Measurements from ENCODE around the gene ZNF581.

ZNF581 gene

DNA sequence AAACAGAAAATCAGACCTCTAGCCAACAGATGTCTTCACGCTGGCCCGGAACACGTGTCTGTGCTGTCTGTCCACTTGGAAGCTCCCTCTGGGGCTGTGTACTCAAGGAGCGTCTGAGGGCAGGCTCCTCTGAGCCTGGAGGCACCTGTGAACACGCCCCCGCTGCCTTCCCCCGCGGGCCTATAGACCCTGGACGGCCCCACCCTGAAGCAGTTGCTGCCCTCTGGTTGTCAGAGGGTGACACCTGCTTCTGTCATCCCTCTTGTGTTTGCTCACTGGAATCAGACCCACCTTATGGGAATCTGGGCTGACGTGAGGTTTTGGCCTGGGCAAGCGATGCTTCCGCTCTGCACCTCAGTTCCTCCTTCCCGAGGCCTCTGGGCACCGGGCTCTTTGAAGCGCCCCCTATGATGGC, 50.8 kb downstream of the ZNF581 start:
- no peak overlapping the region for H3K27ac ChIP-seq
- TF ChIP-seq CTCF (IDR thresholded peaks at IDR 0.05): no peak
- intact Hi-C loops (cut with DNase I; ENCODE audit: low total_unique reads): no loop called here
- H3K4me3 ChIP-seq: no peak overlapping the region
- no peaks in the 10 kb centered on the region for H3K4me1 ChIP-seq
- H3K9me3 ChIP-seq: no peaks in the 10 kb centered on the region
- DNase-seq: peak in 1 of 2 donors; percentile 13
- H3K27me3 ChIP-seq: no peaks in the 10 kb centered on the region
- peaks cover 63 to 99% (median 73%) of the 10 kb centered on the region in 3 donors for H3K36me3 ChIP-seq

GRCh38 chr19:55694656-55695491, 51.4 kb downstream of the ZNF581 start:
- no peaks in the 10 kb centered on the region for H3K27me3 ChIP-seq
- DNase-seq: peak in 1 of 2 donors; percentile 60
- no peaks in the 10 kb centered on the region for H3K9me3 ChIP-seq
- peaks cover 57 to 98% (median 67%) of the 10 kb centered on the region in 3 donors for H3K36me3 ChIP-seq
- H3K27ac ChIP-seq: no peak overlapping the region
- no peak overlapping the region for H3K4me3 ChIP-seq
- H3K4me1 ChIP-seq: no peaks in the 10 kb centered on the region
- no peak for TF ChIP-seq CTCF (IDR thresholded peaks at IDR 0.05)
- intact Hi-C loops (cut with DNase I; ENCODE audit: low total_unique reads): no loop called here
